Raji (cell line): Measurements from ENCODE around the gene BGLAP.

Experiments
- POLR2A ChIP-seq: IDR thresholded peaks from 2 replicates; pipeline ENCODE4 v1.6.1; 2011; ENCODE audit warnings: low read depth, low read length, control low read depth; ENCODE audit not compliant: insufficient read depth

Gene BGLAP

GRCh38 chr1:156245451-156246232 lies 3.7 kb downstream of the BGLAP start:
- TF ChIP-seq POLR2A: no peak

DNA sequence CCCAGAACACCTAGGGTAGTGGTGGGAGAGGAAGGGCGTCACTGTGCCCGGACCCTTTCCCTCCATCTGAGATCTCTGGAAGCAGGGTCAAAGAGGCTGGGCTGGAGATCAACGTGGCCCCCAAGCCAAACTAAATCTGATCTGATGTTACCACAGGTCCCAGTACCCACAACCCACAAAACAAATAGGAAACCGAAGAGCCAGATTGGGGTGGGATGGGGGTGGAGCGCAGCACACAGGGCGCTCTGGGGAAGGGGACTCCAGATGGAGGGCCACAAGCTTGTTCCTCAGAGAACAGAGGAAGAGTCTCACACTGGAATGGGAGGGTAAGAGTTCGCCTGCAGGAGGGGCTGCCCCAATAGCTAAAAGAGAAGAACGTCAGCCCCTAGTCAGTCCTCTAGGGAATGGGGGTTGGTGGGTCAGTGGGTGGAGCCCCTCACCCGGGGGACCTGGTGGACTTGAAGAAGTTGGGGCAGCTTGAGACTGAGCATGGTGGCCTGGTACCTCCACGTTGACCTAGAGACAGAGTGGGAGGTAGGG lies 4.3 kb downstream of the BGLAP start:
- TF ChIP-seq POLR2A: no peak

DNA sequence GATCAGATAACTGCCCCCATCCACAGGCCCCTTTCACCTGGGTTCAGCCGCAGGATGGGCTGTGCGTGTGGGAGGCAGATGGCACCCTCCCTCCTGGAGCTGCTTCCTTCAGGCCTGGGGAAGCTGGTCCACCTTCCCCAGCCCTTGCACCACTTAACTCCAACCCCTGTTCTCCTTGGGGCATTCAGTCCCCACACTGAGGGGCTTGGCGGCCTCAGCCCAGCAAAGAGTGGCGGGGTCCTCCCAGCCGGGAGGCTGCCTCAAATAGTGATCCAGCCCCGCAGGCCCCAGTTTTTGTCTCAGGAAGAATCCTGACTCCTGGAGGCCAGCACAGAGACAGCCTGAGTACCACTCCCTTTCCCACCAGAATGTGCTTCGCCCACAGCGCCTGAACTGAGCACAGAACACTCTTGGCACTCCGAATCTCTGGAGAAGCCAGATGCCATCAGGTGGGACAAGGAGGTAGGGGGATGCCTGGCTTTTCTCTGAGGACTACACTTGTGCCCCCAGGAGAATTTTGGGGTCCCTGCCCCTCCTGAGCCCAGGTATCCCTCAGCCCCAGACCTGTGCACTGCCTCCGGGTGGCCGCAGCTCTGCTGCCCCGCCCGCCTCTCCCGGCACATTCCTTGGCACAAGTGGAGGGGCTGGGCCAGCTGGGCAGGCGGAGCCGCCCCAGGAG lies 4.9 kb downstream of the BGLAP start:
- no peak for TF ChIP-seq POLR2A

DNA sequence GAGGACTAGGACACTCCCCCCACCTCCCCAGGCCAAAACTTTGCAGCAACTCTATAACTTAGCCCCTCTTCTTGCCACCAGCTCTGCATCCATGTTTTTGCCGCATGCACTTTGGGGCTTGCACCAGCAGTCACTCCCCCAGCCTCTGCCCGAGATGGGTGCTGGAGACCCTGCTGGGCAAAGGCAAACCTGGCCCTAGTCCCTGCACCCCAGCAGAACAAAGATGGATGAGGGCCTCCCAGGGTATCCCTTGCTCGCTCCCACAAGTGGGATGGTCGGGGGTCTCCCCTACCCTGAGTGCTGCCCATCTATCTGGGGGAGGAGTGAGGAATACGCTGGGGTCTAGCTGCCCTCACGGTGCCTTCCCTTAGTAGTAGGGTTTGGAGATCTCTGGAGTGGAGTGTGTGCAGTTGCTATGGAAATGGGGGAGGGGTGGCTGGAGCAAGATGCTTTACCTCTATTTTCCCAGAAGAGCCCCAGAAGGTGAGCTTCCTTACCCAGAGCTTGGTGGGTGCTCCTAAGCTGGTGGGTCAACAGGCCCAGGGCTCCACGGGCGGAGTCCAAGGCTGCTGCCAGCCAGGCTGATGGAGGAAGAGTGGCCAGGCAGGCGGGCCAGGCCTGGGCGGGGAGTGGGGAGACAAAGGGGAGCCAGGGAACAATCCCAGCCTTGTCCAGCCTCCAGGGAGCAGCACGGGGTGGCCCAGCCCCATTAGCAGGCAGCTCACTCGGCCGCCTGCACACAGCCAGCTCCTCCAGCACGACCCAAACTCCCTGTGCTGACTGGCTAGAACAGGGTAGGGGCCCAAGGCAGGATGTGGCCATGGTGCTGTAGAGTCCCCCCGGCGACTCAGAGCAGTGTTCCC lies 5.7 kb downstream of the BGLAP start, which contains the start of gene PAQR6:
Gene PAQR6 (minus strand): TSS at position 597 of the 863 bp plus-strand sequence. CDS start 1,325 bp downstream, outside the sequence.
- no peak for TF ChIP-seq POLR2A

DNA sequence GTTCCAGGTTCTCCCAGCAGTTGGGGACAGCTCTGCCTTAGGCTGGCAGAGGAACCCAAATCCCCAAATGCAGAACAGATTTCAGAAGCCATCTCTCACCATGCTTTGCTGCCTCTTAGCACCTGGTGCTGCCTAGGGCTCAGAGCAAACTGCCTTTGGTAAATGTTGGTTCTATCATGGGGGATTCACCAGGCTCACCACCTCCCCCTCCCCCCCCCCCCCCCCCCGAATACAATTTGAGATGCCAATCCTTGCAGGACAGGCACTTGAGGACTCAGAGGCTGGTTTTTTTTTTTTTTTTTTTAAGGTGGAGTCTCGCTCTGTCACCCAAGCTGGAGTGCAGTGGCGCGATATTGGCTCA lies 6.3 kb downstream of the BGLAP start:
- TF ChIP-seq POLR2A: no peak

- no peak for TF ChIP-seq POLR2A
These were observed 7.6 kb downstream of the BGLAP start for GRCh38 chr1:156249593-156249992.

- TF ChIP-seq POLR2A: no peak
These were observed 9.5 kb downstream of the BGLAP start for GRCh38 chr1:156251527-156251926.

DNA sequence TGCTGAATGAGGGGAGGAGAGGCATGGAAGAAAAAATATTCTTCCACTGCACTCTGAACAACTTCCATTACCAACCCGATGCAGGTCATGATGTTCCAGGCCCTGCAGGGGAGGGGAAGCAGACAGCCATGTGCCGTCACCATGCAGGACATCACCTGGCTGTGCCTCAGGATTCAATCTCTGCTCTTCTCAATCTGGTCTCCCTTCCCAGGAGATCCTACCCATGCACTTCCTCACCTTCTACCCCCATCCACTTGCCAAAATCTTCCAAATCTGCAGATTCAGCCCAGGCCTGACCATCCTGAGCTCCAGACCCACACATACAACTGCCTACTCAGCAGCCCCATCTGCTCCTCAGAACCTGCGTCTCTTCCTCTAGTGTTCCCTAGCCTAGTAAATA lies 11.7 kb downstream of the BGLAP start:
- no peak for TF ChIP-seq POLR2A

DNA sequence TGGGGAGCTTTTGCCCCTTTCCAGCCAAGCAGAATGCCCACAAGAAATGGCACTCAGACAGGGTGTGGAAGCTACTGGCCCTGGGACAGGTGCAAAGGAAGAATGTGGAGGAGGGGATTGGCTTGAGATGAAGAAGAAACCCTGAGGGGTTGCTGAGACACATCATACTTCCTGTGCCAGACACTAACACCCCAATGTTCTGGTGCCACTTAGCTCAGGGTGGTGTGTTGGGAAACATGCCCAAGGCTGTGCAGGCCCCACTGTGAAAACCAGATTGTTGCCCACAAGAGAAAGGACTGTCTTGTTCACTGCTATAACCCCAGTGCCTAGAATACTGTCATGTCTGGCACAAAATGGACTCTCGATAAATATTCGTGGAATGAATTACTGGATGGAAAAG lies 15.7 kb downstream of the BGLAP start:
- TF ChIP-seq POLR2A: no peak

DNA sequence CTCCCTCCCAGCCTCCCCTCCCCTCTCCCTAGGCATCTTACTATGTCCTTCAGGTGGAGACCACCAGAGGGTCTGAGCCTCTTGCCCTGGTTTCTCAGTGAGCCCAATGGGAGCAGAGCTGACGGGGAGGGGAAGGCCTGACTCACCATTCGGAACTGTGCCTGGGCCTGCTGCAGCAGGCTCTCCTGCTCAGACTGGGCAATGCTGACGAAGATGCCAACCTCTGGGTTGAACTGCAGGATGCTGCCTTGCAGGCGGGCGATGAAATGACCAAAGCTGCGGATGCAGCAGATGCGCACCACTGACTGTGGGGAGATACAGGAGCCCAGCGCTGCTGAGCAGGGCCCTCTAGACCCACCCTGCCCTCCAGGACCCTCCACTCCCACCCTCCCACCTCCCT lies 16.9 kb downstream of the BGLAP start:
- TF ChIP-seq POLR2A: no peak

- no peak for TF ChIP-seq POLR2A
These were observed 17.8 kb downstream of the BGLAP start for GRCh38 chr1:156259805-156260204.

GRCh38 chr1:156260896-156261295 lies 18.9 kb downstream of the BGLAP start:
- TF ChIP-seq POLR2A: no peak

DNA sequence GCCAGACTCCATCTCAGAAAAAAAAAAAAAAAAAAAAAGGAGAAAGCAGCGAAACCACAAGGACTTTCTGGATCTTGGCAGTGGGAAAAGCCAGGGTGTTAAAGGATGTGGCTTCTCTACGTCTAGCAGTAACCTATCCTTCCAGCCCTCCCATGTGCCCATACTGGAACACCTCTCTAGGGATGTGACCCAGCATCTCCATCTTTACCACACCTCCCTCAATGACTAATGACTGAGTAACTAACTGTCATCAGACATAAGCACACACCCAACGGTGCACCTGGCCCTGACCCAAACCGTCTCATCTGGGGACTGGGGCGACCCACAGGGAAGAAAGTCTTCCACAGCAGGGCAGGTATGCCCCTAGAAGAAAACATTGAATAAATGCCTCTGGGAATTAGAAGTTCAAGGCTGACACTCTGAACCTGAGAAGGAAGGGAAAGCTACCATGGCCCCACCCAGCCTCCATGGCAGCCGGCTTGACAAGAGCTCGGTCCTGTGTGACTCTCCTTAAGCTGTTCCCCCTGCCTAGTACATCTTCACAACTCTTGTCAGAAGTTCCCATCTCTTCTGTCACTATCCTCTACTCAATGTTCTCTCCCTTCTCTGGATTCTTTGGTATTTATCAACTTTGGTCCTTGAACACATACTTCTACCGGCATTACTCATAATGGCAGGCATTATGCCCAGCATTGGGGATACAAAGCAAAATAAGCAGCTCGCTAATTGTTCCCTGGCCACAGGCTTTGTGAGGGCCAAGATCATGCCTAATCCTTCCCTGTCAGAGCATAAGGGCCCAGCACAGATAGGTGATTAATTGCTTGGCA lies 20.7 kb downstream of the BGLAP start:
- no peak for TF ChIP-seq POLR2A

DNA sequence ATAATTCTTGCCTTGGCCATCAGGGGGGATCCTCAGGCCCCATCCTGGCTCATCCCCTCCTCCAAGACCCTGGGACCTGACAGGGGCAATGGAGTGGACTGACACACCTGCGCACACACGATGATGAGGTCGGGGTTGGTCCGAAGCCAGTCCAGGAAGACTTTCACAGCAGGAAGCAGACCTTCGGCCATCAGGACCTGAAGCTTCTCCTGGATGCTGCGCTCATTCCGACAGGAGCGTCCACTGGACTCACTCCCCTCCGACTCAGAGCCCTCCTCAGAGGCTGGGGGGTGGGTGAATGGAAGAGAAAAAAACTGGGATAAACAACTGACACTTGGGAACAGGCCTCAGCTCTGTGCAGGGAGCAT lies 21.3 kb downstream of the BGLAP start:
- TF ChIP-seq POLR2A: no peak

DNA sequence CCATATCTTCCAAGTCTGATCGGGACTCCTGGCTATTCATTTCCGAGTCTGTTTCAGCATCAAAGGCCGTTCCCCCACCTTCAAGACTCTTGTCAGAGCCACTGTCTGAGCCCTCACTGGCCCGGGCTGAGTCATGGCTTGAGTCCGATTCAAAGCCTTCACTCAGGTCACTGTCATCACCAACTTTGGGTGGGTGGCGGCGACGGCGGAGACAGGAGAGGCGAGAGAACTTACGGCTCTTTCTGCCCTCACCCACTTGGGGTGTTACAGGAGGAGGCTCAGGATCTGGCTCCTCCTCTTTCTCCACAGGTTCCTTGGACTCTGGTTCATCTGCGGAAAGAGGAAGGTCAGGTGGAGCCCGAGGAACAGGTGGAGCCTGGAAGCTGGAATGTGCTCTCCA lies 24.1 kb downstream of the BGLAP start:
- TF ChIP-seq POLR2A: no peak

- no peak for TF ChIP-seq POLR2A
These were observed 26.4 kb downstream of the BGLAP start for GRCh38 chr1:156268336-156268735.
